Lower leg skin (tissue), 3 donors: ENCODE measurements around the gene HM13.

ENCODE experiments used
- POLR2A ChIP-seq, 2 donors: fragments of 450-650 bp; IDR thresholded peaks; one replicate each; pipeline ENCODE4 v1.6.1; 2016 to 2017; ENCODE audit warnings: antibody characterized with exemption in 2 of 2, mild to moderate bottlenecking in 1 of 2, moderate library complexity in 1 of 2
- TF ChIP-seq, protein P1 (sequence below), 3 donors: fragments of 450-650 bp; IDR thresholded peaks; one replicate each; pipeline ENCODE4 v1.5.1; 2016; ENCODE audit warnings: antibody characterized with exemption in 3 of 3, mild to moderate bottlenecking in 3 of 3, moderate library complexity in 2 of 3

DNA sequence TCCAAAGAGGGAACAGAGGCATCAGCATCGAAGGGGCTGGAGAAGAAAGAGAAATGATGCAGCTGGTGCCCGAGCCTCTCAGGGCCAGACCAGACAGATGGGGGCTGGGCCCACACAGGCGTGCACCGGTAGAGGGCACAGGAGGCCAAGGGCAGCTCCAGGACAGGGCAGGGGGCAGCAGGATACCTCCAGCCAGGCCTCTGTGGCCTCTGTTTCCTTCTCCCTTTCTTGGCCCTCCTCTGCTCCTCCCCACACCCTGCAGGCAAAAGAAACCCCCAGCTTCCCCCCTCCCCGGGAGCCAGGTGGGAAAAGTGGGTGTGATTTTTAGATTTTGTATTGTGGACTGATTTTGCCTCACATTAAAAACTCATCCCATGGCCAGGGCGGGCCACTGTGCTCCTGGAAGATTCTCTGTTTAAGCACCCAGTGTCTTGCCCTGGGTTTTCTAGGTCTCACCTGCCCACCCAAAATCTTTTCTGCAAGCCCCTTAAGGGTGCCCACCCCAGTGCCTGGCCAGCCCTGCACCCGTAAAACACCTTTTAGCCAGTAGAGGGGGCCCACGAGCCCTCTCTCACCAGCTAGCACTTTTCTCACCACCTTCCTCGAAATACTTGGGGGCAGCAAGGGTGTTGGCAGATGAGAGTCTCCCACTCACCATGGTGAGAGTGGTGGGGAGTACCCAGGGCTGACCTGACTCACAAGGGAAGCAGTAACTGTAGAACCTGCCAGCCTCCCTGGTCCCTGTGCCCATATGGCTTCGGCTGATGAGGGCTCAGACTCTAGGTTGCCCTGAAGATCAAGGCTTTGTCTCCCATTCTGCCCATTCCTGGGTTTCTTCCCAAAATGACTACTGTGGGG, 55.1 kb downstream of the HM13 start:
- no peak for TF ChIP-seq POLR2A (IDR thresholded peaks at IDR 0.05)
- TF ChIP-seq, protein P1, sequence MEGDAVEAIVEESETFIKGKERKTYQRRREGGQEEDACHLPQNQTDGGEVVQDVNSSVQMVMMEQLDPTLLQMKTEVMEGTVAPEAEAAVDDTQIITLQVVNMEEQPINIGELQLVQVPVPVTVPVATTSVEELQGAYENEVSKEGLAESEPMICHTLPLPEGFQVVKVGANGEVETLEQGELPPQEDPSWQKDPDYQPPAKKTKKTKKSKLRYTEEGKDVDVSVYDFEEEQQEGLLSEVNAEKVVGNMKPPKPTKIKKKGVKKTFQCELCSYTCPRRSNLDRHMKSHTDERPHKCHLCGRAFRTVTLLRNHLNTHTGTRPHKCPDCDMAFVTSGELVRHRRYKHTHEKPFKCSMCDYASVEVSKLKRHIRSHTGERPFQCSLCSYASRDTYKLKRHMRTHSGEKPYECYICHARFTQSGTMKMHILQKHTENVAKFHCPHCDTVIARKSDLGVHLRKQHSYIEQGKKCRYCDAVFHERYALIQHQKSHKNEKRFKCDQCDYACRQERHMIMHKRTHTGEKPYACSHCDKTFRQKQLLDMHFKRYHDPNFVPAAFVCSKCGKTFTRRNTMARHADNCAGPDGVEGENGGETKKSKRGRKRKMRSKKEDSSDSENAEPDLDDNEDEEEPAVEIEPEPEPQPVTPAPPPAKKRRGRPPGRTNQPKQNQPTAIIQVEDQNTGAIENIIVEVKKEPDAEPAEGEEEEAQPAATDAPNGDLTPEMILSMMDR (IDR thresholded peaks at IDR 0.05), result peak in 1 of 3 donors; percentile 76
